Sigmoid colon (tissue), 4 donors: Measurements from ENCODE around the gene THOC1.

ENCODE experiments used
- EP300 ChIP-seq, 4 donors: sonication (generic); formaldehyde crosslinking; IDR thresholded peaks; one replicate each; pipeline ENCODE4 v1.6.1; 2017; ENCODE audit warnings: antibody characterized with exemption in 4 of 4
- POLR2A ChIP-seq, 2 donors: fragments of 450-650 bp; IDR thresholded peaks; one replicate each; pipeline ENCODE4 v1.6.1; 2016; ENCODE audit warnings: antibody characterized with exemption in 2 of 2, mild to moderate bottlenecking in 2 of 2, moderate library complexity in 2 of 2
- POLR2AphosphoS5 ChIP-seq, 4 donors: sonication (generic); formaldehyde crosslinking; IDR thresholded peaks; one replicate each; pipeline ENCODE4 v1.6.1; 2017; ENCODE audit warnings: antibody characterized with exemption in 4 of 4
- TF ChIP-seq, protein P1 (sequence below), 4 experiments: fragments of 450-650 bp in 3 of 4; fragments of 200-600 bp in 1 of 4; IDR thresholded peaks; one replicate each; pipeline ENCODE4 v1.5.1; 2016 to 2019; ENCODE audit warnings: antibody characterized with exemption in 4 of 4, mild to moderate bottlenecking in 3 of 4, moderate library complexity in 2 of 4

DNA sequence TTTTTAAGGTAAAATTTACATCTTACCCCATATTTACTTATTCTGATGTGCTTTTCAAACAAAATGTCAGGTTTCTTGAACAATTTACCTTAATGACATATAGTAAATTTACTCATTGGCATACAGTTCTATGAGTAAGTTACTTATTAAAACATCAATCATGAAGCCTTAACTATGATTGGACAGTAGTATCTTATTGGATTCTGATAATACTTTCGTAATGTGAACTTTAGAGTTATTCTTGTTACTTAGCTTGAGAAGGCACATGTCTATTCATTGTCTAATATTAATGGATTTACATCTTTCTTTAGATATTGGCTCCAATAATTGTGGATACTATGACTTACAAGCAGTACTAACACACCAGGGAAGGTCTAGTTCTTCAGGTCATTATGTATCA lies 57.8 kb downstream of the THOC1 start:
- TF ChIP-seq, protein P1, sequence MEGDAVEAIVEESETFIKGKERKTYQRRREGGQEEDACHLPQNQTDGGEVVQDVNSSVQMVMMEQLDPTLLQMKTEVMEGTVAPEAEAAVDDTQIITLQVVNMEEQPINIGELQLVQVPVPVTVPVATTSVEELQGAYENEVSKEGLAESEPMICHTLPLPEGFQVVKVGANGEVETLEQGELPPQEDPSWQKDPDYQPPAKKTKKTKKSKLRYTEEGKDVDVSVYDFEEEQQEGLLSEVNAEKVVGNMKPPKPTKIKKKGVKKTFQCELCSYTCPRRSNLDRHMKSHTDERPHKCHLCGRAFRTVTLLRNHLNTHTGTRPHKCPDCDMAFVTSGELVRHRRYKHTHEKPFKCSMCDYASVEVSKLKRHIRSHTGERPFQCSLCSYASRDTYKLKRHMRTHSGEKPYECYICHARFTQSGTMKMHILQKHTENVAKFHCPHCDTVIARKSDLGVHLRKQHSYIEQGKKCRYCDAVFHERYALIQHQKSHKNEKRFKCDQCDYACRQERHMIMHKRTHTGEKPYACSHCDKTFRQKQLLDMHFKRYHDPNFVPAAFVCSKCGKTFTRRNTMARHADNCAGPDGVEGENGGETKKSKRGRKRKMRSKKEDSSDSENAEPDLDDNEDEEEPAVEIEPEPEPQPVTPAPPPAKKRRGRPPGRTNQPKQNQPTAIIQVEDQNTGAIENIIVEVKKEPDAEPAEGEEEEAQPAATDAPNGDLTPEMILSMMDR (IDR thresholded peaks at IDR 0.05) = no peak
- TF ChIP-seq EP300 (IDR thresholded peaks at IDR 0.05) = no peak
- no peak for TF ChIP-seq POLR2AphosphoS5 (IDR thresholded peaks at IDR 0.05)
- no peak for TF ChIP-seq POLR2A (IDR thresholded peaks at IDR 0.05)
